Measurements from ENCODE around the gene BAD. TPM values are rescaled to one million over a fixed set of nuclear protein-coding genes. Genes with fewer than 3 reads are reported as not detected.

BAD gene
- total and polyA plus RNA-seq, 10 of the 15 experiments (the other 5 are each of a cell fraction or from before 2014, with no cell fraction given) = 1.5 to 67.2 (median 39.6) TPM

DNA sequence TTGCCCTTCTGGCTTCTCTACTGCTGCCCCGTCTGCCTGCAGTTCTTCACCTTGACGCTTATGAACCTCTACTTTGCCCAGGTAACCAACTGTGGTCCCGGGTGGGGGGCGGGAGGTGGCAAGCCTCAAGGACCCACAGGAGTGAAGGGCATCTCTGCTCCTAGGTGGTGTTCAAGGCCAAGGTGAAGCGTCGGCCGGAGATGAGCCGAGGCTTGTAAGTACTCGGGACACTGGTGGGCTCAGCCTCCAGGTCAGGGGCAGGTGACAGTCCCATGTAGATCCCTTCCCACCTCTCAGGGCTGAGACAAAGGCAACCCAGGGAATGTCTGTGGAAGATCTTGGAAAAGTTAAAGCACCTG is 2.3 kb upstream of the BAD start (continued):
- TF ChIP-seq, protein P1, sequence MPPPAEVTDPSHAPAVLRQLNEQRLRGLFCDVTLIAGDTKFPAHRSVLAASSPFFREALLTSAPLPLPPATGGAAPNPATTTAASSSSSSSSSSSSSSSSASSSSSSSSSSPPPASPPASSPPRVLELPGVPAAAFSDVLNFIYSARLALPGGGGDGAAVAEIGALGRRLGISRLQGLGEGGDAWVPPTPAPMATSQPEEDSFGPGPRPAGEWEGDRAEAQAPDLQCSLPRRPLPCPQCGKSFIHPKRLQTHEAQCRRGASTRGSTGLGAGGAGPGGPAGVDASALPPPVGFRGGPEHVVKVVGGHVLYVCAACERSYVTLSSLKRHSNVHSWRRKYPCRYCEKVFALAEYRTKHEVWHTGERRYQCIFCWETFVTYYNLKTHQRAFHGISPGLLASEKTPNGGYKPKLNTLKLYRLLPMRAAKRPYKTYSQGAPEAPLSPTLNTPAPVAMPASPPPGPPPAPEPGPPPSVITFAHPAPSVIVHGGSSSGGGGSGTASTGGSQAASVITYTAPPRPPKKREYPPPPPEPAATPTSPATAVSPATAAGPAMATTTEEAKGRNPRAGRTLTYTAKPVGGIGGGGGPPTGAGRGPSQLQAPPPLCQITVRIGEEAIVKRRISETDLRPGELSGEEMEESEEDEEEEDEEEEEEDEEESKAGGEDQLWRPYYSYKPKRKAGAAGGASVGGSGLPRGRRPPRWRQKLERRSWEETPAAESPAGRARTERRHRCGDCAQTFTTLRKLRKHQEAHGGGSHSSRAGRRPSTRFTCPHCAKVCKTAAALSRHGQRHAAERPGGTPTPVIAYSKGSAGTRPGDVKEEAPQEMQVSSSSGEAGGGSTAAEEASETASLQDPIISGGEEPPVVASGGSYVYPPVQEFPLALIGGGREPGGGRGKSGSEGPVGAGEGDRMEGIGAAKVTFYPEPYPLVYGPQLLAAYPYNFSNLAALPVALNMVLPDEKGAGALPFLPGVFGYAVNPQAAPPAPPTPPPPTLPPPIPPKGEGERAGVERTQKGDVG (CRISPR knock-in tag; IDR thresholded peaks at IDR 0.05) = no peak
- TF ChIP-seq ETV6 (conservative IDR thresholded peaks at IDR 0.05 in 1 of 2, IDR thresholded peaks at IDR 0.05 in 1 of 2; ENCODE audit: borderline replicate concordance in 1 of 2, low read depth in 1 of 2) (no peak), EZH2 (IDR thresholded peaks at IDR 0.05; ENCODE audit: borderline replicate concordance, control insufficient read depth, low read depth, low read length) (no peak), YY1 (IDR thresholded peaks at IDR 0.05; ENCODE audit: low read depth, low read length) (no peak), PML (IDR thresholded peaks at IDR 0.05; ENCODE audit: low read length) (no peak), REST (IDR thresholded peaks at IDR 0.05; ENCODE audit: low read depth, low read length) (no peak), SPI1 (IDR thresholded peaks at IDR 0.05; ENCODE audit: borderline replicate concordance, insufficient read depth, low read depth, low read length) (no peak), ZSCAN29 (IDR thresholded peaks at IDR 0.05) (no peak), SMAD5 (IDR thresholded peaks at IDR 0.05; ENCODE audit: low read depth) (no peak), CREB1 (IDR thresholded peaks at IDR 0.05; ENCODE audit: low read depth) (no peak), FOXK2 (IDR thresholded peaks at IDR 0.05) (no peak)
